Endometrium (tissue), 2 donors: ENCODE measurements around the gene ATG16L1.

Experiments used
- FAIRE-seq: peaks from 2 replicates; lab custom pipeline; 2012; peaks lifted over from hg19 to GRCh38; lab: Jason Lieb, UNC
- donor health status: control.
- donor health status: control.

Gene ATG16L1

DNA sequence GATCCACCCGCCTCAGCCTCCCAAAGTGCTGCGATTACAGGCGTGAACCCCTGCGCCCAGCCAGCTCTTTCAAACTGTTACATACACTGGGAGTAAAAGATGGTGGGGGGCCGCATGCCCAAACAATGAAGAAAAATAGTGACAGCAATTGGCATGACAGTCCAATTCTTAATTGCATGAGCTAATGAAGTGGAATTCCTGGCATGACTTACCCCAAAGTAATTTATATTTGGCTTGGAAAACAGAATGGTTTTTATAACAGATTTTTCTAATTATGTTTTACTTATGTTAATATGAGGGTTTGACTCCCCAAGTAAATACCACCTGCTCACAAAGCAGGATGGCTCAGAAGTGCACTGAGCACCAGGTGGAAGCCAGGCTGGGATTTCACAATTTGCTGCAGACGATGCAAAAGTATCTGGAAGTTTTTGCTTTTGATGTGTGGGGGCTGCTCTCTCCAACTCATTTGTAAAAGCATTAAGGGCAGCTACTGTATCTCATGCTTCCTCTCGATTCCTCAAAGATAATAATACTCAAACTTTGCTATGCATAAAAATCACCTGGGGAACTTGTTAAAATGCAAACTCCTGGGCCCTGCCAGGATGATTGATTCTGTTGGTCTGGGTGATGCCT lies 24.0 kb upstream of the ATG16L1 start:
- no peak for FAIRE-seq

DNA sequence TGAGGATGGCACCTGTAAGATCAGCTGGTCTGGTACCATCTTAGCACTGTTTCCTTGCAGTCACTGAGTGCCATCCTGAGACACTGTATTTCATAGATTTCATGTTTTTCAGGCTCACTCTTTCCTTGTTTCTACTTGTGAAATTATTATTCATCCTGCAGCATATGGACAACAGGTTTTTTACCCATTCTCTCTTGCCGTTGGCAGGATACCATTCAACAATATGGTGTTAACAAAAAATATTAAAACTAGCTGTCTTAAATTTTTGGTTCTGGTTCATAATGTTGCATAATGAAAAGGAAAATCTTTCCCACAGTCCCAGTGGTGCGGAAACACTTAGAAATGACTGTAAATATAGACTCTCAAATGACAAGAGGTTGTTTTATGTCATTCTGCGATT lies 23.1 kb upstream of the ATG16L1 start:
- no peak for FAIRE-seq

DNA sequence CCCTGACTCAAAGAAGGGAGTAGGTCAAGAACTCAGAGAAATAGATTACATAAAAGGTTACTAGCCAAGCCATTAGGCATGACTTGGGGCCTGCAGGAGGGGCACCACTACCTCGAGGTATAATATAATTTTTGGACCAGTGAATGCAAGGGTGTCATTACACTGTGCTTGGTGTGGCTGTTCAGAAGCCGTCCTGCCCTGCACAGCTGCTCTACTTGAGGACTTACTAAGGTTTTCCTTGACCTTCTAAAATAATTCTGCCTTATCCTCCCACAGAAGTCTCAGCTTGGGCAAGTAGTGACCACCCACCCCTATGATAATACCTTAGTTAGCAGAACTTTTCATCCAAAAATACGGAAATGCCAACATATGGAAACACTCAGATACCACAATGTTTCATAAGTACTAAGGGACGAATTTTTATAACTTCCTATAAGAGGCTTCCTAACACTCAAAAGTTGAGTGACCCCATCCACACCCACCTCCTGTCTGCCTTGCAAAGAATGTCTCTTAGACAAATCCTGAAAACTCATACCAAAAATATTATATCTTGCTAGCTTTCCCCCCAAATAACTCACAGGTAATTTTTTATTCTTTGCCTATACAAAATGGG lies 17.7 kb upstream of the ATG16L1 start:
- FAIRE-seq = no peak

DNA sequence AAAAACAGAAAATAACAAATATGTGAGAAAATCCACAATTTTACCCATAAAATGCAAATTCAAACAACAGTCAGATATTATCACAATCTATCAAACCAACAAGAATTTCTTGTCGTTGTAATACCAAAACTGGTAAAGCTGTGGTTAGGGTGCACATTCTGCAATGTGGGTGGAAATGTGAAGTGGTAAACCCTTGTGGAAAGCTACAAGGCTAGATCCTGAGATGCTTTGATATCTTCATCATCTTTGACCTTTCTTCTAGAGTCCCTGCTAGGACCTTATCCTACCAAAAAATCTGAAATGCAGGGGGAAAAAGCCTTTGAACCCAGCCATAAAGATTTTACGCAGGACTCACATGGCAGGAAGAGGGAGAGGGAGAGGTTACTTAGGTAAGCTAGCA lies 17.2 kb upstream of the ATG16L1 start:
- no peak for FAIRE-seq

DNA sequence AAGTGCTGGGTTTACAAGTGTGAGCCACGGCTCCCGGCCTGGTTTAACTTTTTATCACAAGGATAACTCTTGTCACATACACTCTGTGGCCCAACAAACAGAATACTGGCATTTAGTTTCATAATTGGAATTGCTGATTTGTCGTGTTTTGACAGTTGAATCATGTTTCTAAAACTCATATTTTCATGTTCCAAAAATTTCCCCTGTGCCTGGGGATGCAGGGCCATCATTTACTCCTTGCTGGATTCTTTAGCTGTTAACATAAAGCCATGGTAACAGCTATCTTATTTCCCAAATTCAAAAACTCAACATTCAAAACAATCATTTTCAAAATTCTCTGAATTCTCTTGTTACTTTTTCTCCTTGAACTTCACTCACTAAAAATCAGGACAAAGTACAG lies 16.5 kb upstream of the ATG16L1 start:
- no peak for FAIRE-seq

DNA sequence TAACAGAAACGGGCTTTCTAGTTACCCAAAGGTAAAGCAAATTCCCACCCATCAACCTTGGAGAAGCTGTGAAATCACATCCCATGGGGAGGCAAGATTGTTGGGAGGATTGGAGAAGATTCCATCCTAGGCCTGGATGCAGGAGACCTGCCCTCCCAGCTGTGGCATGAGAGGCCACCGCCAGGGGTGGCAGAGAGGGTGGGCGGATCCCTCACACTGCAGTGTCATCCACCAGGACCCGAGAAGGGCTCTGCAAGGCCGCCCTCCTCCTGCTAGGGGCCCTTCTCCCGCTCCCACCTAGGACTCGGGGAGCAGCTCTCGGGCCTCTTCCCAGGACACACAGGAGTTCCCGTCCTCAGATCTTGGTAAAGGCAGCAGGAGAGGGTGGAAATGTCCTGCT lies 15.5 kb upstream of the ATG16L1 start:
- FAIRE-seq = no peak

GRCh38 chr2:233236820-233237589 lies 14.5 kb upstream of the ATG16L1 start:
- no peak for FAIRE-seq

DNA sequence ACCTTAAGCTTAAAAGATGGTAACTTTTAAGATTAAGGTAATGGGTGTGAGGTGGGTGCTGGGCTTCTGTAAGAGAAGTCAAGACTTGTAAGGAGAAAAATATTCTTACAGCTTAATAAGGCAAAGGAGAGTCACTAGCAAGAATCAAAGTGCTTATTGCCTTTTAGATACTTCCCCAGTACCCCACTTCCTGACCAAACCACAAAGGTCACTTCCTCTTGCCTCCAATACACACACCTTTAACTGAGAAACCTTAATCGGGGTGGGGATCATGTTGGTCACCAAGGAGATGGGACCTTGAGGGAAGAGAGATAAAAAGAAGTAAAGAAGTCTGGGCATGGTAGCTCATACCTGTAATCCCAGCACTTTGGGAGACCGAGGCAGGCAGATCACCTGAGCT lies 10.6 kb upstream of the ATG16L1 start:
- no peak for FAIRE-seq

DNA sequence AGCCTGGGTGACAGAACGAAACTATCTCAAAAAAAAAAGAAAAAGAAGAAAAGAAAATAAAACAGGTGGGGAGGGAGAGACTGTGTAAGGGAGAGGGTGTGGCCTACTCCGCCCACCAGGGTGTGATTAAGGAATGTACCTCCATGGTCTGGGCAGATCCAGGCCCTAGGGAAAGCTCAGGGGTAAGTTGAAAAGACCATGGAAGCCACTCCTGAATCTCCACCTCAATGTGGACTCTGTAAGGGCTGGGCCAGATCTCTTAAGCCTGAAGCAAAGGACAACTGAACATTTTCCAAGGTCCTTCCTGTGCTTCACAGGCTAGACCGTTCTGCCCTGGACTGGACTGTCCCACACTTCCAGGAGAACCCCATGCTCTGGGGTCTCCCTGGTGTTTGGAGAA lies 9.7 kb upstream of the ATG16L1 start:
- no peak for FAIRE-seq

DNA sequence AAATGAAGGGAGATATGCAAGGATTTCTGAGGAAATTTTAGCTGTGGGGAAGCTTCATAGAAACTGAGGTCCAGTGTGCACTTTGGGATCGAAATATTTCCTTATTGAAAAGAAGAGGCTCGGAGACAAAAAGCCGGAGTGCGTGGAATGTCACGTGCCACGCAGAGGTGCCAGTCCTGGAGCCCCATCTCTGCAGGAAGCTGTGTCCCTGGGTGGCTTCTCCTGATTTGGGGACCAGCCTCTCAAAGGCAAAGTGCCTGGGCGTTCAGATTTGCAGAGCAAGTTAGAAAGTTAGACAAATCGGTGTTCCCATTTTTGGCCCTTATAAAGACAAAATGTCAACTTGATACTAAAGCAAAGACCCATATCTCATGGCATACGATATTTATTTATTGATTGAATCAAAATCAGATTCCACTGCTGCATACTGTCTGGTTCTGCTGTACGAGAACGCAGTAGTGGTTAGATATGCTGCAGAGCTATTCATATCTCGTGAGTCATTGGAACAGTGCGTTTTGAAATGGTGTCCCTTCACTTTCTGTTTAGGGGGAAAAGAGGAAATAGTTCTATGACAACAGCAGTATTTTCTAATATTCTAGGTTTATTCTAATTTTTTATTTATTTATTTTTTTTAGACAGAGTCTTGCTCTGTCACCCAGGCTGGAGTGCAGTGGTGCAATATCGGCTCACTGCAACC lies 9.1 kb upstream of the ATG16L1 start:
- FAIRE-seq = no peak

DNA sequence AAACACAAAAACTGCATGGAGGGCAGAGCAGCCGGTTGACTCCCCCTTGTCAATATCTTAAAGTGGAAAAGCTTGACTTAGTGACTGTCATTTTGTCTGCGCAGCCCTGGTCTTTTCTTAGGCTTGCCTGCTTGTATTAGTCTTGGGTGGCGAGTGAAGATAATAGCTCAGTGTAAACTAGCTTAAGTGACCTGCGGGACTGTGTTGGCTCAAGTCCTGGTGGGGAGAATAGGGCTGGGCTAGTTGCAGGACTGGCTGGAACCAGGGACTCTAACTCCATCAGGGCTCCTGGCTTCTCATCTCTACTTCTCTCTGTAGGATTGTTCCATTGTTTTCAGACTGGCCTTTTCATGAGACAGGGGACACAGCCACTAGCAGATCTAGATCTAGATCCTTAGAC lies 8.1 kb upstream of the ATG16L1 start:
- FAIRE-seq = no peak

- no peak for FAIRE-seq
Measured at GRCh38 chr2:233244818-233245217, 6.7 kb upstream of the ATG16L1 start.

GRCh38 chr2:233245406-233245805 lies 6.1 kb upstream of the ATG16L1 start:
- FAIRE-seq = no peak

DNA sequence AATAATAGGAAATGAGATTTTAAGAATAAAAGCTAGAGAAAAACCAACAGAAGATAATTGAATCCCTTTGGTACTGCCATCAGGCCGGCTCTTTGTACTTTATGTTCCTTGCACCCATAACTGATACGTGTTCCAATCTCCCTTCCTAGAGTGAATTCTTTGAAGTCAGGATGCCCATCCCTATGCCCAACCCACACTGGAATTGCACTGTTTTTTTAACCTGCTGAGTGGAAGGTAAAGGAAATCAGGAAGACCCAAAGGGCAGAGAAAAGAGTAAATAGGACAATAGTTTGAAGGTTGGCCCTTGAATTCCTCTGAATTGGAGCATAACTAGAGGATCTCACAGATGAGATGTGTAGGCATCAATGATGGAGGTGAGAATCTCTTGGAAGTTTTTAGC lies 4.4 kb upstream of the ATG16L1 start:
- FAIRE-seq = no peak

- FAIRE-seq = no peak
Measured at GRCh38 chr2:233247744-233248143, 3.7 kb upstream of the ATG16L1 start.

- FAIRE-seq = no peak
Measured at GRCh38 chr2:233248999-233249398, 2.5 kb upstream of the ATG16L1 start.

- no peak for FAIRE-seq
Measured at GRCh38 chr2:233250568-233250967, 905 bp upstream of the ATG16L1 start.

DNA sequence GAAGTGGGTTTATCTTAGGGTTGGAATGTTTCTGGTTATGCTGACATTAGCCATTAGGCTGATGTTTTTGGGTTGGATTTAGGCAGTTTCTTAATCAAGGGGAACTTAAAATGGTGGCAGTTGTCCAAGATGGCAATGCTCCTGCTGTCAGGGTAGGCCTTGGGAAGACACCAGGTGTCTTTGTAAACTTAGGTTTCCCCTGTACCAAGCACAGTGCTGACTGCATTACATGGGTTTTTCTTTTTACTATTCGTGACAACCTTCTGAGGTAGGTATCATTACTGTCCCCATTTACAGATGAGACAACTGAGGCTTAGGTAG lies 528 bp upstream of the ATG16L1 start:
- no peak for FAIRE-seq

- no peak for FAIRE-seq
Measured at GRCh38 chr2:233252227-233252626, 754 bp downstream of the ATG16L1 start.

DNA sequence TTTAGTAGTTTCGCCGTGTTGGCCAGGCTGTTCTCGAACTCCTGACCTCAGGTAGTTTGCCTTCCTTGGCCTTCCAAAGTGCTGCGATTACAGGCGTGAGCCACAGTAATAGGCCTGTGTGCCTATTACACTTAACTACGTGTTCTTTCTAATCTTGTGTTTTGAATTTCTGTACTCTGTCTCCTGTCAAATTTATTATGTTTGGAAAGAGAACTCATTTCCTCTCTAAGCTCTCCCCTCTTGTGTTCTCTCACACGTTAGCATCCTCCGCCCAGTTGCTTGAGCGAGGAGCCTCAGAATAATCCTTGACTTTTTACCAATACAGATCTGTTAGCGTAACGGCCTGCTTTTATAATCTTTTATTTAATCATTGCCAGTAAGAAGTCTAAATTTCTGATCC lies 3.7 kb downstream of the ATG16L1 start:
- FAIRE-seq = no peak

GRCh38 chr2:233256048-233256447 lies 4.6 kb downstream of the ATG16L1 start:
- no peak for FAIRE-seq

- no peak for FAIRE-seq
Measured at GRCh38 chr2:233258211-233258610, 6.7 kb downstream of the ATG16L1 start.

GRCh38 chr2:233259730-233260129 lies 8.3 kb downstream of the ATG16L1 start:
- no peak for FAIRE-seq
